NCI-H1048 (cell line): ENCODE results near the gene MBD3L1.

Source experiments
- DNase-seq: peaks from one replicate; lab custom pipeline; 2025; lab: John Stamatoyannopoulos, UW

The MBD3L1 gene

GRCh38 chr19:8881512-8881911 lies 49.3 kb downstream of the MBD3L1 start:
- DNase-seq, result no peak

- DNase-seq, result no peak
These were observed 52.2 kb downstream of the MBD3L1 start for GRCh38 chr19:8884416-8884815.

- DNase-seq, result no peak
These were observed 55.2 kb downstream of the MBD3L1 start for GRCh38 chr19:8887364-8887763.

- DNase-seq, result no peak
These were observed 58.1 kb downstream of the MBD3L1 start for GRCh38 chr19:8890260-8890659.
